GM18867 (cell line): ENCODE results near the gene GPATCH1.
"Not testable (repeated sequence)": the region's sequence is repeated elsewhere in the genome, so short reads cannot be mapped to it uniquely, and the experiment has no call there.

Experiments used
- ATAC-seq: cut with Tn5 transposase; IDR thresholded peaks from one replicate; pipeline ENCODE4 v1.9.1; 2021; ENCODE audit warnings: mild to moderate bottlenecking, moderate library complexity; ENCODE audit not compliant: unreplicated experiment

GPATCH1 gene

DNA sequence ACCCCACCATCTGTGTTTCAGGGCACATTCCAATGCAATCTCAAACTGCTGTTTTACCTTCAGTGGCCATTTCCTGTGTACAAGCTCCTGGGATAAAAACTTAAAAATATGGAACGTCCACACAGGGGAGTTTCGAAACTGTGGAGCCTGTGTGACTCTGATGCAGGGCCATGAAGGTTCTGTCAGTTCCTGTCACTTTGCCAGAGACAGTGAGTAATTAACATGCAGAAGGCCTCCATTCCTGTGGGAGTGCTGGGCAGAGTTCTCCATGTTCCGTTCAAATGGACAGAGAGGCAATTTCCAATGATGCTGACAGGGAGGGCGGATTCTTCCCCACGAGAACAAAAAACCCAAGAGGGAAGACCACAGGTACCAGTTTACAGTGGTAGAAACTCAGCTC lies 75.4 kb downstream of the GPATCH1 start:
- no peak for ATAC-seq

DNA sequence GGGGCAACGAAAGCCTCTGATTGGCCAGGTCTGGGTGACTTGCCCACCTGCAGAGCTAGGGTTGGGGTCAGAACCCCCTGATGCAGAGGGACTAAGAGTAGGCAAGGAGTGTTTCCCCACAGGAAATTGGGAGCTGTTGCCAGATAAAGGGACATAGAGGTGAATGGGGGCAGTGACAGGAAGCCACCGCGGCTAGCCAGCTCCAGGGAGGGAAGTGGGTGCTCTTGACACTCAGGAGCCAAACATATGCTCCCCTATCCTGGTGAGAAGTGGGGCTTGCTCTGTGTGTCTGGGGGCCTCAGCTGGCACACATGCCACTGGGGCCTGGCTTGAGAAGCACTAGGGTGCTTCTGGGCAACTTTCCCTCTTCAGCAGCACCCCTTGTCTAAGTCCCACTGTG lies 76.9 kb downstream of the GPATCH1 start:
- ATAC-seq: no peak

DNA sequence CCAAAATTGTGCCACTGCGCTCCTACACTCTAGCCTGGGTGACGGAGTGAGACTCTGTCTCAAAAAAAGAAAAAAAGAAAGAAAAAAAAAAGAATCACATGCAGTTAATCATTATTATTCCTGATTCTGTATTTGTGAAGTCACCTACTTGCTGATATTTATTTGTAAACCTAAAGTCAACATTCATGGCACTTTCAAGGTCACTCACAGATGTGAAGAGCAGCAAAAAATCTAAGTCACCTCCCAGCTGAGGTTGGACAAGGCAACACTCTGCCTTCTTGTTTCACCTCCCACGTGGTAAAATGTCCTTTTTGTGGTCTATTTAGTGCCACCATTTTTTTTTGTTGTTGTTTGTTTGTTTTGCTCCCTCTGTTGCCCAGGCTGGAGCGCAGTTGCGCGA lies 77.4 kb downstream of the GPATCH1 start:
- ATAC-seq: no peak

DNA sequence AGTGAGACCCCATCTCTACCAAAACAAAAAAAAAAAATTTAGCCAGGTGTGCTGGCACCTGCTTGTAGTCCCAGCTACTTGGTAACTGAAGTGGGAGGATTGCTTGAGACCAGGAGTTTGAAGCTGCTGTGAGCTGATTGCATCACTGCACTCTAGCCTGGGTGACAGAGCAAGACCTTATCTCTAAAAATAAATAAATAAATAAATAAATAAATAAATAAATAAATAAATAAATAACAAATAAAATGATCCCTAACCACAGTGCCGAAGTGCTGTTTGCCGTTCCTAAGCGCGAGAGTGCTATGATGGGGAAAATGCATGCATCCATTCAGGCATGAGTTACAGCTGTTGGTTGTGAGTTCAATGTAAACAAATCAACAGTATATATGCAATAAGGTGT lies 78.2 kb downstream of the GPATCH1 start:
- no peak for ATAC-seq

DNA sequence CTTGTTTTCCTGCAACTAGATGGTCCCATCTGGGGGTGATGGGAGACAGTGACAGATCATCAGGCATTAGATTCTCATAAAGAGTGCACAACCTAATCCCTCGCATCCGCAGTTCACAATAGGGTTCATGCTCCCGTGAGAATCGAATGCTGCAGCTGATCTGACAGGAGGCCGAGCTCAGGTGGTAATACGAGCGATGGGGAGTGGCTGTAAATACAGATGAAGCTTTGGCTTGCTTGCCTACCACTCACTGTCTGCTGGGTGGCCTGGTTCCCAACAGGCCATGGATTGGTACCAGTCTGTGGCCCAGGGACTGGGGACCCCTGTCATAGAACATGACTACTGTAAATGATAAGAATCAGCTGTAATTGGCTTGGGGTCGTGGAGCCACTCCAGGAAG lies 78.9 kb downstream of the GPATCH1 start:
- ATAC-seq: no peak

DNA sequence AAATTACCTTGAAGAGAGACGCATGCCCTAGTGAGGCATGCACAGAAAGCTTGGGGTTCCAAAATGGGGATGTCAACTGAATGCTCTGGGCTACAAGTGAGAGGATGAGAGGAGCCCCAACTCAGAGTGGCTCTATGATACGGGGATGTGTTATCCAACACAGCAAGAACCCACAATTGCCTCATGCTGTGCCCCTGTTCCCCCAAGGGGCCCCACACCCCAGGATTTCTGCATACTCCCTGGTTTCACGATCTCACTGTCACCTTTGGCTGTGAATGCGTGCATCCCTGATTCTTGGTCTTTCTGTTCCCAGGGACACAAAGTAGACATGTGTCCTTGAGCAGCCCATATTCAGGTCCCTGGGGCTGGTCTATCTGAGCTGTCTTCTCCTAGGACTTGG lies 80.2 kb downstream of the GPATCH1 start:
- no peak for ATAC-seq

DNA sequence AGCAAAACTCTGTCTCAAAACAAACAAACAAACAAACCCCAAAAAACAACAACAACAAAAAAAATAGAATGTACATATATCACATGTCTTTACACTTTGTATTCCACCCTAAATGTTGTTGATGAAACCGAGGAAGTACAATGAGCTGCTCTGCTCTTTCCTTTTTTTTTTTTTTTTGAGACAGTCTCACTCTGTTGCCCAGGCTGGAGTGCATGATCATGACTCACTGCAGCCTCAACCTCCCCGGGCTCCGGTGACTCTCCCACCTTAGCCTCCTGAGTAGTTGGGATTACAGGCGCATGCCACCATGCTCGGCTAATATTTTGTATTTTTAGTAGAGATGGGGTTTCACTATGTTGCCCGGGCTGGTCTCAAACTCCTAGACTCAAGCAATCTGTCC lies 82.5 kb downstream of the GPATCH1 start:
- ATAC-seq: no peak

DNA sequence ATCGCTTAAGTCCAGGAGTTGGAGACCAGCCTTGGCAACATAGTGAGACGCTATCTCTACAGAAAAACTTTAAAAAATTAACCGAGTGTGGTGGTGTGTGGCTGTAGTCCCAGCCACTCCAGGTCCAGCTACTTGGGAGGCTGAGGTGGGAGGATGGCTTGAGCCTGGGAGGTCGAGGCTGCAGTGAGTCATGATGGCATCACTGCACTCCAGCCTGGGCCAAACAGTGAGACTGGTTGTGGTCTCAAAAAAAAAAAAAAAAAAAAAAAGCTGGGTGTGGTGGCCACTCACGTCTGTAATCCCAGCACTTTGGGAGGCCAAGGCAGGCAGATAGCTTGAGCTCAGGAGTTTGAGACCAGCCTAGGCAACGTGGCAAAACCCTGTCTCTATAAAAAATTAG lies 85.1 kb downstream of the GPATCH1 start:
- ATAC-seq: not testable (repeated sequence)

DNA sequence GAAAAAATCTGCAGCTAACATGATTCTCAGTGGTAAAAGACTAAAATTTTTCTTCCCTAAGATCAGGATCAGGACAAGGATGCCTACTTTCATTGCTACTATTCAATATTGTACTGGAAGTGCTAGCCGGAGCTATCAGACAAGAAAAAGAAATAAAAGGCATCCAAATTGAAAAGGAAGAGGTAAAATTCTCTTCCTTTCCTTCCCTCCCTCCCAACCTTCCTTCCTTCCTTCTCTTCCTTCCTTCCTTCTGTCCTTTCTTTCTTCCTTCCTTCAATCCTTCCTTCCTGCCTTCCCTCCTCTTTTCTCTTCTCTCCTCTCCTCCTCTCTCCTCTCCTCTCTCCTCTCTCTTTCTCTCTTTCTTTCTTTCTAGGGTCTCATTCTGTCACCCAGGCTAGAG lies 86.5 kb downstream of the GPATCH1 start:
- ATAC-seq: no peak

DNA sequence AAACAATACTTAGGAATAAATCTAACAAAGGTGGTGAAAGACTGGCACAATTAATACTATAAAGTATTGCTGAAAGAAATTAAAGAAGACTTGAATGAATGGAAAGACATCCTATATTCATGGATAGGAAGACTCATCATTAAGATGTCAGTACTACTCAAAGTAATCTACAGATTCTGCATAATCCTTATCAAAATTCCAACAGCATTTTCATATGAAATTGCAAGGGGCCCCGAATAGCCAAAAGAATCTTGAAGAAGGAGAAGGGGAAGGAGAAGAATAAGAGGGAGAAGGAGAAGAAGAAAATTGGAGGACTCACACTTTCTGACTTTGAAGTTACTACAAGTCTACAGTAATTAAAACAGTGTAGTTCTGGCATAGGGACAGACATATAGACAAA lies 87.5 kb downstream of the GPATCH1 start:
- no peak for ATAC-seq

DNA sequence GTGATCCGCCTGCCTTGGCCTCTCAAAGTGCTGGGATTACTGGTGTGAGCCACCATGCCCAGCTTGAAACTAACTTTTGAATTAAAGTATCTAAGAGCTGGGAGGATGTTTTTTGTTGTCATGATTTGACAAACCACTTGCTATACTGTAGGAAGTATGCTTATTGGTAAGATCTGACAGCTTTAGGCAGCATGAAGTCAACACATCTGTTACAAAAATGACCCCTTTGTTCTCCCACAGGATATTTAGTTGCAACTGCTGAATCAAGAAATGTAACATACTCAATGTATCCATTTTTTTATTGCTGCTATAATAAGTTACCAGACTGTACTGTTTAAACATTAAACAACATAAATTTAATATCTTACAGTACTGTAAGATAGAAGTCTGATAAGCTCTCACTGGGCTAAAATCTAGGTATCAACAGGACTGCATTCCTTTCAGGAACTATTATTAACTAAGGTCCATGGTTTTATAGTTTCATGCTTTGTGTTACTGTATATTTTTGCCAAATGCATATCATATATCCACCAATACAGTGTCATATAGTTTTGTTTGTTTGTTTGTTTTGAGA lies 90.3 kb downstream of the GPATCH1 start:
- ATAC-seq: no peak

DNA sequence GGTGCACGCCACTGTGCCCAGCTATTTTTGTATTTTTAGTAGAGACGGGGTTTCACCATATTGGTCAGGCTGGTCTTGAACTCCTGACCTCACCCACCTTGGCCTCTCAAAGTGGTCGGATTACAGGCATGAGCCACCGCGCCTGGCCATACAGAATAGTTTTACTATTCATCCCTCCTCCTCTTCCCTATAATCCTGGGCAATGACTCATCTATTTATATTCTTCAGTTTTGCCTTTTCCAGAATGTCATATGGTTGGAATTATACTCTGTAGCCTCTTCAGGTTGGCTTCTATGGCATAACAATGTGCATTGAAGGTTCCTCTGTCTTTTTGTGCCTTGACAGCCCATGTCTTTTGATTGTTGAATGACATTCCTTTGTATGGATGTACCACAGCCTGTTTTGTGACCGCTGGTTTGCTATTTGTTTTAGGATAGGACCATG lies 91.0 kb downstream of the GPATCH1 start:
- ATAC-seq: no peak

DNA sequence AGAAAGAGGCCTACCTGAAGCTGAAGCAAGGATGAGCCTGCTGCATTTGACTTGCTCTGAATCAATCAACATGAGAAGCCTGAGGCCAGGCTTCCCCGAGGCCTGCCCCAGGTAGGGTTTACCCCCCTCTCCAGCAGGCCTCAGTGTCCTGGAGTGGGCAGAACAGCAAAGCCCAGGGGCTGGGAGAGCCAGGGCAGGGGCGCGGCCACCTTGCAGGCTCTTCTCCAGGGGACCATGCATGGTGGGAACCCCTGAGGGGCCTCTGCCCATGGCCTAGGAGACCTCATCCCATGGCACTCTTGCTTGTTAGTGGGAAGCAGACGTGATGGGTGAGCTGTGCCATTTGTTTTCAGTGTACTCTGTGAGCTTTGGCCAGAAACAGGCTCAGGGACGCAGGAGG lies 93.2 kb downstream of the GPATCH1 start:
- no peak for ATAC-seq

DNA sequence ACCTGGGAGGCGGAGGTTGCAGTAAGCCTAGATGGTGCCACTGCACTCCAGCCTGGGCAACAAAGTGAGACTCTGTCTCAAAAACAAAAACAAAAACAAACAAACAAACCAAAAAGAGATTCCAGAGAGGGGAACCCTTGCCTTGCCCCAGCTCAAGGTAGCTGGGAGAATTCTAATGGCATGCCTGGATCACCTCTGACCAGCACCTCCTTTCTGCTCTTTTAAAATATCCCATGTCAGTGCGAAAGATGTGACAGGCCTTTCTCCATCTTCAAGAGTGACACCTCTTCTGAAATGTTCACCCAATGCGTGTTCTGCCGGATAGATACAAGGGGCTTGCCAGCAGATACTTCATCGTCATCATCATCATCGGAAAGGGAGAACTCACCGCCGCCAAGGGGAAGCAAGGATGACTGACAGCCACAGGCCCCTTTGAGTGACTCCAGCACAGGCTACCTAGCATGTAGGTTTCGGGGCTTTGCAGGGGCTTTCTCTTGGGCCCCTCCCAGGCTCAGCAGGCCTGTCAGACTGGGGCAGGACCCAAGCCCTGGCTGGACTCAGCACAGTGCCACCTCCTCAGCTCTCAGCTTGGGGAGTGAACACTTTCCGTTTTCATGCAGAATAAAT lies 94.3 kb downstream of the GPATCH1 start:
- ATAC-seq: no peak

DNA sequence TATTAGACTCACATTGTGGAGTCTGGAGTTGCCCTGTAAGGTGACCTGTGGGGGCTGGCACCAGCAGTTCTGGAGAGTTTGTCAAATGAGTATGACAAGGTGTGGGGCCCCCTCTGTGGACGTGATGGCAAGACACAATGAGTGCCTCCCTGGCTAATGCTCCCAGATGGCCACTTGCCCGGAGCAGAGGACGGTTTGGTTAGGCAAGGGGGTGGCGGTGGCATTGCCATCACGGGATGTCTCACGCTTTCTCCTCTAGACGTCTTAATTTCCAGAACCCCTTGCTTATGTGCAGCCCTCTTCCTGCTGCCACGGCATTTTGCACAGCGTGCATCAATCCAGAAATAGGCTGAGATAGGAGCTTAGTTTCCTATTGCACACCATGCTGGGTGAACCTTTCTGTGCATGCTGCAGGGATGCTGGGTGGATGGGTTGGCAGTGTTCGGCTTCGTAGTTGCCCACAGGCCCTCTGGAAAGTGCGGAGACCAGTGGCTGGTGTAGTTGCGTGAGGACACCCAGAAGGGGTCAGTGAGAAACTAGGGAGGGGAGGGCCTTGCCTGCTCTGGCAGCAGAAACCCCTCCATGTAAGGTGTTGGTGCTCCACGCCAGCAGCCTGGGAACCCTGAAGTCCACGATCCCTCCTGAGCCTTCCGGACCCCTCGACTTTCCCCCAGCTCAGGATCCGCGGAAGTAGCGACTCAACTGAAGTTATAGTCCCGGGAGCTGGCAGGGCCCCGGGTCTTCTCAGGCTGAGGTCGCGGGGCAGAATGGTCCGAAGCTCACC lies 95.1 kb downstream of the GPATCH1 start:
- no peak for ATAC-seq

DNA sequence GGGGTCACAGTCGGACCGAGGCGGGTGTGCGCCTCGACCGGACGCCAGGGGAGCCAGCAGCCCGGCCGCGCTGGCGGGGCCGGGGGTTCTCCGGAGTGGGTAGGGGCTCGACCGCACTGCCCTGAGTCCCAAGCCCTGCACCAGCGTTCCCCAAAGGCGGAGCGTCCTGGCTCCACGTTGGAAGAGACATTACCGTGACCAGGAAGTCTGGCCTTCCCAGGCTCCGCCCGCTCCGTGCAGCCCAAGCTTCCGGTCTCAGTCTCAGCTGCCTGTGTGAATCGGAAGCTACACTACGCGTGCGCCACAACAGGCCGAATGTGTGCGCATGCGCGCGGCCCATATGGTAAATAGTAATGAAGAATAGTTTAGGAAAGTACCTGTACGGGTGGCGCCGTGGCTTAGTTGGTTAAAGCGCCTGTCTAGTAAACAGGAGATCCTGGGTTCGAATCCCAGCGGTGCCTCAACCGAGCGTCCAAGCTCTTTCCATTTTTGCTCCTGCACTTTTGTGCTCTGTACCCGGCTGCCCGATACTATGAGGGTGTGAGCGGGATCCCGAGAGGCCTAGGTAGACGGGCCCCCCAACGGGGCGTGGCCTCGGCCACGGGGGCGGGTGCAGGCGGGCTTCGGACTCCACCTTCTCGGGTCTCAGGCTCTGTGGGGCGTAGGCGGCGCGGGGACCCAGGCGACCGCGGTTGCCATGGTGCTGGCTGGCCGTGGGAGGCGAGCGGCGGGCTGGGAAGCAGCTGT lies 95.9 kb downstream of the GPATCH1 start:
- ATAC-seq: peak; percentile 87

DNA sequence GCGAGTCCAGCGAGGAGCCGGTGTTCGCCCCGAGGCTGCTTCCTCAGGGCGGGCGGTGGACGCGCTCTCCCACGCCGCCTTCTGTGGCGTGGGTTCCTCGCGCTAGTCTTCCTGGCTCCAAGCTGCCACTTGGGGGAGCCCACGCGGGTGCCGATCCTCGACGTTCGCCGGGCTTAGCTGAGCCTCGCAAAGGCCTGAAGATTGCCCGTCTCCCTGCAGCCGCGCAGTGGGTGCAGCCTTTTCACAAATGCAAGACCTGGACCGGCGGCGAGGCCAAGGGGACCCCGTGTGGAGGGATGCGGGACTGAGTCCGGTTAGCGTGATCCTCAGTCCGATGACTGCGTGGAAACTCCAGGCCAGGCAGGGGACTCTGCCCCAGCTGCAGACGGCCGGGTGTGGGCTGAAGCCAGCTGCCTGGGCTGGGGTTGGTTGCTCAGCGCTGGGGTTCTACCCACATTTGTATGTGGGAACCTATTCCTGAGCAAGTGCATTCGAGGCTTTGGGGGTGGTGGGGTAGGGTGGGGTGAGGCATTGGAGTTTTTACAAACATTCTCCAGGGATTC lies 96.5 kb downstream of the GPATCH1 start:
- ATAC-seq: no peak
